GM12873 (cell line): ENCODE data around the gene CANT1.

Experiments used
- TF ChIP-seq, protein P1 (sequence below): IDR thresholded peaks from 2 replicates; pipeline ENCODE4 v1.5.1; 2012; ENCODE audit warnings: low read depth, mild to moderate bottlenecking, moderate library complexity, low read length, control low read depth; ENCODE audit not compliant: insufficient read depth; ENCODE audit errors: missing control alignments

Gene CANT1

GRCh38 chr17:78979780-78980623 is 29.6 kb downstream of the CANT1 start, which contains the start of gene LGALS3BP:
Gene LGALS3BP, minus strand, starts transcription at chr17:78979923. Its CDS starts 2,732 bp downstream, at chr17:78977191.
- TF ChIP-seq, protein P1, sequence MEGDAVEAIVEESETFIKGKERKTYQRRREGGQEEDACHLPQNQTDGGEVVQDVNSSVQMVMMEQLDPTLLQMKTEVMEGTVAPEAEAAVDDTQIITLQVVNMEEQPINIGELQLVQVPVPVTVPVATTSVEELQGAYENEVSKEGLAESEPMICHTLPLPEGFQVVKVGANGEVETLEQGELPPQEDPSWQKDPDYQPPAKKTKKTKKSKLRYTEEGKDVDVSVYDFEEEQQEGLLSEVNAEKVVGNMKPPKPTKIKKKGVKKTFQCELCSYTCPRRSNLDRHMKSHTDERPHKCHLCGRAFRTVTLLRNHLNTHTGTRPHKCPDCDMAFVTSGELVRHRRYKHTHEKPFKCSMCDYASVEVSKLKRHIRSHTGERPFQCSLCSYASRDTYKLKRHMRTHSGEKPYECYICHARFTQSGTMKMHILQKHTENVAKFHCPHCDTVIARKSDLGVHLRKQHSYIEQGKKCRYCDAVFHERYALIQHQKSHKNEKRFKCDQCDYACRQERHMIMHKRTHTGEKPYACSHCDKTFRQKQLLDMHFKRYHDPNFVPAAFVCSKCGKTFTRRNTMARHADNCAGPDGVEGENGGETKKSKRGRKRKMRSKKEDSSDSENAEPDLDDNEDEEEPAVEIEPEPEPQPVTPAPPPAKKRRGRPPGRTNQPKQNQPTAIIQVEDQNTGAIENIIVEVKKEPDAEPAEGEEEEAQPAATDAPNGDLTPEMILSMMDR = no peak

DNA sequence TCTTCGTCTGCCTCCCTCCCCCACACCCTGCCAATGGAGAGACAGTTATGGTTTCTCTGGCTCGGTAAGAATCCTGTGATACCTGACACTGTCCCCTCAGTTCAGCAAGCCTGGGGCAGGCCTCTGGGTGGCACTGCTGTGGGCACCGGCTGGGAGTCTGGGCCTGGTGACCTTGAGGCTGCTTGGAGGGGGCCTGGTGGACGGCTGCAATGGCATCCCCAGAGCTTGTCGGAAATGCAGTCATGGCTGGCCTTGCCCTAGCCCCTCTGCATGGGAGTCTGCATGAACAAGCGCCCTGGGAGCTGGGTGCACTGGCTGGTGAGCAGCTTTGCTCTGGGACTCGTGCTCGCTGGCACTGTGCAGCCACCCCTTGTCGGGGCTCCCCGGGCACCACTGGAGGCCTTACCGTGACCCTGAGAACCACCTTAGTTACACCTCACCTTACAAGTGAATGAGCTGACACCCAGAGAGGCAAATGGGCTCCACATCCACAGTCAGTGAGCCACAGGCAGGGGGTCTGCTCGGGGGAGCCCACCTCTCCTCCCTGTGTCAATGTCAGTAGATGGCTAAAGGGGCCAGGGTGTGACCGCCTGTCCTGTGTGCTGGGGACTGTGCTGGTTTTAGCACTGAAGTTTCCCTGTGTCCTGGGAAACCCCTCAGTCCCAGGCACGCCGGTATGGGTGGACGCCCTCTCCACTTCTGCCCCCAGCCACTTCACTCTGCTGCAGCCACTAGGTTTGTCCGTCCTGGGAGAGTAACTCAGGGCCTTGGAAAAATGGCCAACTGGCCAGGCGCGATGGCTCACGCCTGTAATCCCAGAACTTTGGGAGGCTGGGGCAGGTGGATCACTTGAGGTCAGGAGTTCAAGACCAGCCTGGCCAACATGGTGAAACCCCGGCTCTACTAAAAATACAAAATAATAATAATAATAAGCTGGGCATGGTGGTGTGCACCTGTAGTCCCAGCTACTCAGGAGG is 31.3 kb downstream of the CANT1 start:
- TF ChIP-seq, protein P1 = no peak

DNA sequence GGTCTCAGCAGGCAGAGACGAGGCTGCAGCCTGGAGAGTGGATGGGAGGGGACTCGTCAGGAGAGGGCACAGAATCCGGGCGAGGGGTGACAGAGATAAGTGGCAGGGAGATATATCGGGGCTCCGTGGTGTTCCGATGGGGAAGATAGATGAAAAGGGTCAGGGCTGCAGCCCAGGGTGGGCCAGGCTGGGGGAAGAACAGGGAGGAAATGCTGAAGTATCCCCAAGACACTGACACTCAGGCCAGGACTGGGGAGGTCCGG is 32.0 kb downstream of the CANT1 start:
- TF ChIP-seq, protein P1 = no peak

DNA sequence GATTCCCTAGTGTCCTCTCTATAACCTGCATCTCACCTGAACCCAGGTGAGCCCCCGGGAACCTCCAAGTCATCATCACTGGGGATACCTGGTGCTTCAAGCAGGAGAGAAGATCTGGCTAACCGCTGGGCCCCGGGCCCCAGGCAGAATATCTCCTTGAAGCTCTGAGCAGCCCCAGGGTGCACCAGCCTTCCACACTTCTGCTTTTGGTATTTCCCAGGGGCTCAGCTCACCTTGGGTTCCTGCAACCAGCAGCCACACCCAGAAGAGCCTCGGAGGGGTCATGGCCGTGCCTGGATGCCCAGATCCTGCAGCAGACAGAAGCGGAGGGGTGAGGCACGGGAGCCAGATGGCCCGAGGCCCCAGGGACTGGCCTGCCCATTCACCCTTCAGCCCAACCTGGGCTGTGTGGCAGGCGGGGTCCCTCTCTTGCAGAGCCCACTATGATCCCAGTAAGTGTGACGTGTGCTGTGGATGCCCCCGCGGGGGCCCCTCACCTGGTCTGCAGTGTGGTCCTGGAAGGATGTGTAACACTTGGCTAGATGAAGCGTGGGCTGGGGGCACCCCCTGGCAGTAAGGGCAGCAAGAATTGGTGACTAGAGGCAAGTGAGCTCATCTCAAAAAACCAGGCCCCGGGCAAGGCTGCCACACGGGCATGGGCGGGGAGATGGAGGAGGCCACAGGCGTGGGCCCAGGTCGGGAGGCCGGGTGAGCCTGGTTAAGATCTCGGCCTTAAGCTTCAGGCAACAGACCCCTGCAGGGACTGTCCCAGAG is 32.5 kb downstream of the CANT1 start:
- TF ChIP-seq, protein P1 = no peak

DNA sequence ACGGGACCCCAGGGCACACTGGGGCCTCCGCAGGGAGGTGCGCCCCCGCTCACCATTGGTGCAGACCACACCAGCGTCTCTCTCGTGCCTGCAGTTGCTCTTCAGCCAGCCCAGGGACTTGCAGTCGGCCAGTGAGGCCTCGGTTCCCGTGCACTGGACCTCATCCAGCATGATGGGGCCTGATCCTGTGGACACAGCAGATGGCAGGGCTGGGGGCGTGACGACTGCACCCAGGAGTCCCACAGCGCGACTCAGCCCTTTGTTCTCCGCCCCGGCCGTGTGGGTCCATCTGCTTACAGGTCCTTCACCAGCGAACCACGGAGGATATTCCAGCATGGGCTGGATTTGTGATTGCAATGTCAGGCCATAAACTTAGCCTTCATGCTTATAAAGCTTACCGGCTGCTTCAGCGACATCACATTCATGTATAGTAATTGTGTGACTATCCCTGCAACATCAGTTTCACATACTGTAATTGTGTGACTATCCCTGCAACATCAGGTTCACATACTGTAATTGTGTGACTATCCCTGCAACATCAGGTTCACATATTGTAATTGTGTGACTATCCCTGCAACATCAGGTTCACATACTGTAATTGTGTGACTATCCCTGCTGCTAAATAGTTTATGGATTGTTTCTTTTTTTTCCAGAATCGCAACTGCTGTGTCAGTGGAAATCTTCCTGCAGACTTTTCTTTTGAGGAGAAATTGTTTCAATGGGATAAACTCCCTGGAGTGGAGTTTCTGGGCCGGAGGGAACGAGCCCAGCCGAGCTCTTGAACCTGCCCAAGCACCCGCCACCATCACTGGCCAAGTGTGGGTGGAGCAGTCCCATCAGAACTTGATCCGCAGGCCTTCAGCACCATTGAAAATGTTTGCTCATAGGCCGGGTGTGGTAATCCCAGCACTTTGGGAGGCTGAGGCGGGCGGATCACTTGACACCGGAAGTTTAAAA is 34.7 kb downstream of the CANT1 start:
- TF ChIP-seq, protein P1 = no peak

GRCh38 chr17:78973792-78974520 is 35.6 kb downstream of the CANT1 start:
- TF ChIP-seq, protein P1 = no peak
